HepG2 (cell line): ENCODE data around the gene RERE. TPM values are rescaled to one million over a fixed set of nuclear protein-coding genes. Genes with fewer than 3 reads are reported as not detected.
A peak's percentile ranks its signal among the peaks of the same experiment; 100 is the strongest.

Experiments
- DPF2 ChIP-seq: sonication (generic); formaldehyde crosslinking; IDR thresholded peaks from 2 replicates; pipeline ENCODE4 v1.4.0; 2020; ENCODE audit warnings: mild to moderate bottlenecking, low read depth, missing genetic modification reagents, borderline replicate concordance
- KLF9 ChIP-seq: IDR thresholded peaks from 2 replicates; pipeline ENCODE4 v1.6.1; 2016; ENCODE audit warnings: low read depth
- MEIS1 ChIP-seq: sonication (generic); formaldehyde crosslinking; IDR thresholded peaks from 2 replicates; pipeline ENCODE4 v1.9.0; 2021; ENCODE audit warnings: mild to moderate bottlenecking, missing genetic modification reagents, moderate library complexity, borderline replicate concordance
- PRDM15 ChIP-seq: sonication (generic); formaldehyde crosslinking; IDR thresholded peaks from 2 replicates; pipeline ENCODE4 v1.4.0; 2020; ENCODE audit warnings: missing genetic modification reagents
- SOX13 ChIP-seq, 3 experiments: fragments of 450-650 bp in 1 of 3; sonication (generic) in 1 of 3; formaldehyde crosslinking in 1 of 3; IDR thresholded peaks in 2 of 3; conservative IDR thresholded peaks in 1 of 3; 2 replicates each; pipeline versions ENCODE4 v1.5.0 to v1.6.1; 2016 to 2020; ENCODE audit warnings: antibody characterized with exemption in 1 of 3, mild to moderate bottlenecking in 1 of 3, missing compliant biosample characterization in 1 of 3, missing genetic modification reagents in 1 of 3, moderate library complexity in 1 of 3
- SP140L ChIP-seq: sonication (generic); formaldehyde crosslinking; IDR thresholded peaks from 2 replicates; pipeline ENCODE4 v1.4.0; 2020; ENCODE audit warnings: missing genetic modification reagents, borderline replicate concordance
- TFE3 ChIP-seq: IDR thresholded peaks from 2 replicates; pipeline ENCODE4 v1.6.1; 2016
- ZBED4 ChIP-seq: sonication (generic); formaldehyde crosslinking; IDR thresholded peaks from 2 replicates; pipeline ENCODE4 v1.4.0; 2020; ENCODE audit warnings: missing genetic modification reagents, borderline replicate concordance
- ZBTB38 ChIP-seq: sonication (generic); formaldehyde crosslinking; IDR thresholded peaks from 2 replicates; pipeline ENCODE4 v1.5.1; 2020; ENCODE audit warnings: mild to moderate bottlenecking, missing genetic modification reagents
- ZNF121 ChIP-seq: sonication (generic); formaldehyde crosslinking; IDR thresholded peaks from 2 replicates; pipeline ENCODE4 v1.5.0; 2020; ENCODE audit warnings: mild to moderate bottlenecking, missing genetic modification reagents
- ZNF501 ChIP-seq: sonication (generic); formaldehyde crosslinking; IDR thresholded peaks from 2 replicates; pipeline ENCODE4 v1.5.1; 2020; ENCODE audit warnings: mild to moderate bottlenecking, moderate library complexity, missing genetic modification reagents
- ZNF547 ChIP-seq: sonication (generic); formaldehyde crosslinking; IDR thresholded peaks from 2 replicates; pipeline ENCODE4 v1.5.1; 2020; ENCODE audit warnings: mild to moderate bottlenecking, missing genetic modification reagents
- ZNF7 ChIP-seq: IDR thresholded peaks from 2 replicates; pipeline ENCODE4 v1.6.1; 2016; ENCODE audit warnings: missing biosample characterization, missing genetic modification reagents
- ZNF788 ChIP-seq: sonication (generic); formaldehyde crosslinking; IDR thresholded peaks from 2 replicates; pipeline ENCODE4 v1.5.0; 2020; ENCODE audit warnings: mild to moderate bottlenecking, missing genetic modification reagents, borderline replicate concordance
- polyA plus RNA-seq, 8 experiments: library from polyadenylated mRNA; depleted of rRNA in 3 of 8; stranded (reverse) in 7 of 8; unstranded in 1 of 8; fragments of >200 nt; fragmentation: Illumina TruSeq in 4 of 8; extraction: Trizol in 4 of 8; gene quantifications; 2 replicates each; pipeline versions ENCODE4 v1.2.1 to v1.2.3, GENCODE V29; 2011 to 2016; ENCODE audit warnings: low read depth in 4 of 8, missing spikeins in 1 of 8, mixed read lengths in 1 of 8; ENCODE audit not compliant: insufficient read depth in 1 of 8
- total RNA-seq, 5 experiments: library from RNA; depleted of rRNA; stranded (reverse); fragments of >200 nt; fragmentation: Illumina TruSeq; extraction: Trizol; gene quantifications; 2 replicates each; pipeline ENCODE4 v1.2.3, GENCODE V29; 2016; ENCODE audit warnings: low read depth in 1 of 5
- TF ChIP-seq, protein P1 (sequence below): sonication (generic); formaldehyde crosslinking; IDR thresholded peaks from 2 replicates; pipeline ENCODE4 v1.4.0; 2020; ENCODE audit warnings: missing genetic modification reagents

Gene RERE
- total and polyA plus RNA-seq, 2 of the 13 experiments (the other 11 are each of a cell fraction or from before 2014, with no cell fraction given) = 18.3 to 21.9 TPM

GRCh38 chr1:8702850-8703810 lies 114.3 kb downstream of the RERE start (continued):
- TF ChIP-seq TFE3 (CRISPR knock-in tag) = peak; percentile 49
- peak; percentile 28; the same call in 1 of the 2 replicates for TF ChIP-seq ZNF501 (CRISPR knock-in tag)
- peak; percentile 51; the same call in 1 of the 2 replicates for TF ChIP-seq ZNF788 (CRISPR knock-in tag)
- TF ChIP-seq SP140L (CRISPR knock-in tag) = 0 out of 2 replicates have a peak, but pooled peaks have one; percentile 50
- TF ChIP-seq ZBTB38 = peak; percentile 17; the same call in 1 of the 2 replicates
- no peak; the same call in 1 of the 2 replicates for TF ChIP-seq SOX13 (IDR thresholded peaks at IDR 0.05)
- peak in 1 of 2 experiments; percentile 58; a peak in 2 of 4 replicates for TF ChIP-seq SOX13 (CRISPR knock-in tag; conservative IDR thresholded peaks at IDR 0.05 in 1 of 2, IDR thresholded peaks at IDR 0.05 in 1 of 2)
- TF ChIP-seq ZNF7 (CRISPR knock-in tag) = no peak
- TF ChIP-seq PRDM15 = peak; percentile 99
- TF ChIP-seq ZNF121 (CRISPR knock-in tag) = peak; percentile 85
- TF ChIP-seq, protein P1, sequence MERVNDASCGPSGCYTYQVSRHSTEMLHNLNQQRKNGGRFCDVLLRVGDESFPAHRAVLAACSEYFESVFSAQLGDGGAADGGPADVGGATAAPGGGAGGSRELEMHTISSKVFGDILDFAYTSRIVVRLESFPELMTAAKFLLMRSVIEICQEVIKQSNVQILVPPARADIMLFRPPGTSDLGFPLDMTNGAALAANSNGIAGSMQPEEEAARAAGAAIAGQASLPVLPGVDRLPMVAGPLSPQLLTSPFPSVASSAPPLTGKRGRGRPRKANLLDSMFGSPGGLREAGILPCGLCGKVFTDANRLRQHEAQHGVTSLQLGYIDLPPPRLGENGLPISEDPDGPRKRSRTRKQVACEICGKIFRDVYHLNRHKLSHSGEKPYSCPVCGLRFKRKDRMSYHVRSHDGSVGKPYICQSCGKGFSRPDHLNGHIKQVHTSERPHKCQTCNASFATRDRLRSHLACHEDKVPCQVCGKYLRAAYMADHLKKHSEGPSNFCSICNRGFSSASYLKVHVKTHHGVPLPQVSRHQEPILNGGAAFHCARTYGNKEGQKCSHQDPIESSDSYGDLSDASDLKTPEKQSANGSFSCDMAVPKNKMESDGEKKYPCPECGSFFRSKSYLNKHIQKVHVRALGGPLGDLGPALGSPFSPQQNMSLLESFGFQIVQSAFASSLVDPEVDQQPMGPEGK (CRISPR knock-in tag) = peak; percentile 84
- TF ChIP-seq MEIS1 = peak; percentile 88
- TF ChIP-seq ZBED4 = peak; percentile 87; the same call in 1 of the 2 replicates
- no peak for TF ChIP-seq DPF2 (CRISPR knock-in tag)
- TF ChIP-seq KLF9 (CRISPR knock-in tag) = no peak
- 0 out of 2 replicates have a peak, but pooled peaks have one; percentile 78 for TF ChIP-seq ZNF547
